DND-41 (cell line): ENCODE results near the gene CACNA2D3.

Source experiments
- EZH2 ChIP-seq: IDR thresholded peaks from 3 replicates; pipeline ENCODE4 v1.6.1; 2012; ENCODE audit warnings: borderline replicate concordance, low read depth, mild to moderate bottlenecking, moderate library complexity, low read length, inconsistent platforms; ENCODE audit not compliant: severe bottlenecking
- TF ChIP-seq, protein P1 (sequence below): IDR thresholded peaks from 2 replicates; pipeline ENCODE4 v1.5.1; 2012; ENCODE audit warnings: borderline replicate concordance, low read length, moderate library complexity, mild to moderate bottlenecking; ENCODE audit not compliant: poor library complexity, severe bottlenecking; ENCODE audit errors: extremely low read depth

DNA sequence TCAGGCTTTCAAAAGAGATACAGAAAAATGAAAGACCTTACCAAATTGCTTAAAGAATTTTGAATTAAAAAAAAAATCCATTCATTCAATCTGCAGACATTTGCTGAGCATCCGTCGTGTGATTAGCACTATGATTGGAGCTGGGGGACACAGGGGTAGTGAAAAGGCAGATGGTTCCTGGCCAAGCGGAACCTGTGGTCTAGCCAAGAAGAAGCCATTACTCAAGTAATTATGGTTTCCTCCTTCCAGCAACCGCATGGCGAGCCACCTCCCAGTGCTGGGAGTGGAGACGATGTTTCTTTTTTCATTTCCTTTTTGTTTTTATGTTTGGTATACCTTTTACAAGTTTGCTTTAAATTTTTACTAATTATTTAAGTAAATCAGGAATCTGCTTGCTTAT, 140.2 kb downstream of the CACNA2D3 start:
- TF ChIP-seq EZH2, result no peak
- TF ChIP-seq, protein P1, sequence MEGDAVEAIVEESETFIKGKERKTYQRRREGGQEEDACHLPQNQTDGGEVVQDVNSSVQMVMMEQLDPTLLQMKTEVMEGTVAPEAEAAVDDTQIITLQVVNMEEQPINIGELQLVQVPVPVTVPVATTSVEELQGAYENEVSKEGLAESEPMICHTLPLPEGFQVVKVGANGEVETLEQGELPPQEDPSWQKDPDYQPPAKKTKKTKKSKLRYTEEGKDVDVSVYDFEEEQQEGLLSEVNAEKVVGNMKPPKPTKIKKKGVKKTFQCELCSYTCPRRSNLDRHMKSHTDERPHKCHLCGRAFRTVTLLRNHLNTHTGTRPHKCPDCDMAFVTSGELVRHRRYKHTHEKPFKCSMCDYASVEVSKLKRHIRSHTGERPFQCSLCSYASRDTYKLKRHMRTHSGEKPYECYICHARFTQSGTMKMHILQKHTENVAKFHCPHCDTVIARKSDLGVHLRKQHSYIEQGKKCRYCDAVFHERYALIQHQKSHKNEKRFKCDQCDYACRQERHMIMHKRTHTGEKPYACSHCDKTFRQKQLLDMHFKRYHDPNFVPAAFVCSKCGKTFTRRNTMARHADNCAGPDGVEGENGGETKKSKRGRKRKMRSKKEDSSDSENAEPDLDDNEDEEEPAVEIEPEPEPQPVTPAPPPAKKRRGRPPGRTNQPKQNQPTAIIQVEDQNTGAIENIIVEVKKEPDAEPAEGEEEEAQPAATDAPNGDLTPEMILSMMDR, result no peak
